Neural crest cell (in vitro differentiated cells): ENCODE data around the gene ELL. TPM values are rescaled to one million over a fixed set of nuclear protein-coding genes. Genes with fewer than 3 reads are reported as not detected.
A peak's percentile ranks its signal among the peaks of the same experiment; 100 is the strongest.

Experiments used
- DNase-seq: peaks from one replicate; pipeline ENCODE4 v3.0.0; 2021; ENCODE audit warnings: low read depth, mixed read lengths, low spot score
- H3K27ac Mint-ChIP-seq: one replicate; pipeline ENCODE4 v1.8.0; 2021; ENCODE audit warnings: mild to moderate bottlenecking, mixed read lengths; ENCODE audit not compliant: unreplicated experiment
- H3K27me3 Mint-ChIP-seq: 2 replicates; pipeline ENCODE4 v1.8.0; 2021; ENCODE audit warnings: low read depth, mild to moderate bottlenecking, mixed read lengths
- H3K36me3 Mint-ChIP-seq: 2 replicates; pipeline ENCODE4 v1.8.0; 2021; ENCODE audit warnings: low read depth, mild to moderate bottlenecking, mixed read lengths
- H3K4me1 Mint-ChIP-seq: 2 replicates; pipeline ENCODE4 v1.8.0; 2021; ENCODE audit warnings: mixed read lengths
- H3K4me3 Mint-ChIP-seq: one replicate; pipeline ENCODE4 v1.8.0; 2021; ENCODE audit warnings: mild to moderate bottlenecking, mixed read lengths
- H3K9me3 Mint-ChIP-seq: 2 replicates; pipeline ENCODE4 v1.8.0; 2021; ENCODE audit warnings: mixed read lengths
- CTCF ChIP-seq: fragments of 200-600 bp; sonication (generic); conservative IDR thresholded peaks from 2 replicates; pipeline ENCODE4 v1.5.0; 2021; ENCODE audit warnings: antibody characterized with exemption, mild to moderate bottlenecking
- long read RNA-seq: library from polyadenylated mRNA; unstranded; transcript quantifications from one replicate; pipeline ENCODE4 v2.0.0, GENCODE V29; 2020
- total RNA-seq: library from RNA; stranded (reverse); gene quantifications from 2 replicates; pipeline ENCODE4 v1.2.1, GENCODE V29; 2021

The ELL gene
- total RNA-seq: 11.1 and 14.2 TPM in 2 replicates
- long read RNA-seq: 0 reads

- TF ChIP-seq CTCF: no peak
- no peak for DNase-seq
- H3K9me3 Mint-ChIP-seq: no peaks in the 10 kb centered on the region
- peak within 1 kb of the TSS; percentile 93 for H3K27ac Mint-ChIP-seq
- H3K4me3 Mint-ChIP-seq: peak within 1 kb of the TSS; percentile 98
- no peaks in the 10 kb centered on the region for H3K27me3 Mint-ChIP-seq
- peaks cover 21% of the 10 kb centered on the region for H3K4me1 Mint-ChIP-seq
- H3K36me3 Mint-ChIP-seq: no peaks in the 10 kb centered on the region
These were observed at the start of gene ELL for GRCh38 chr19:18521692-18522123. TSS of gene ELL (minus strand) at chr19:18522070. CDS start at chr19:18522055, 15 bp downstream.

- Mint-ChIP-seq H3K27ac (no peak overlapping the region), H3K4me3 (peak overlapping the region; percentile 47), H3K4me1 (peaks cover 20% of the 10 kb centered on the region), H3K27me3 (no peaks in the 10 kb centered on the region), H3K36me3 (peaks cover 13% of the 10 kb centered on the region), H3K9me3 (no peaks in the 10 kb centered on the region)
- no peak for TF ChIP-seq CTCF
- DNase-seq: no peak
These were observed 46.5 kb upstream of the ELL start for GRCh38 chr19:18568367-18568766.

GRCh38 chr19:18566953-18567352 is 45.1 kb upstream of the ELL start:
- no peak overlapping the region for H3K4me3 Mint-ChIP-seq
- no peak for TF ChIP-seq CTCF
- H3K9me3 Mint-ChIP-seq: no peaks in the 10 kb centered on the region
- H3K27me3 Mint-ChIP-seq: no peaks in the 10 kb centered on the region
- no peak overlapping the region for H3K27ac Mint-ChIP-seq
- H3K36me3 Mint-ChIP-seq: peaks cover 9% of the 10 kb centered on the region
- H3K4me1 Mint-ChIP-seq: peaks cover 8% of the 10 kb centered on the region
- no peak for DNase-seq

- Mint-ChIP-seq H3K9me3 (no peaks in the 10 kb centered on the region), H3K36me3 (peaks cover 6% of the 10 kb centered on the region), H3K27ac (no peak overlapping the region), H3K4me3 (no peak overlapping the region), H3K27me3 (no peaks in the 10 kb centered on the region), H3K4me1 (peaks cover 13% of the 10 kb centered on the region)
- TF ChIP-seq CTCF: no peak
- no peak for DNase-seq
These were observed 40.2 kb upstream of the ELL start for GRCh38 chr19:18562086-18562485.

GRCh38 chr19:18559685-18560084 is 37.8 kb upstream of the ELL start:
- H3K27ac Mint-ChIP-seq: no peak overlapping the region
- no peaks in the 10 kb centered on the region for H3K27me3 Mint-ChIP-seq
- peak overlapping the region; percentile 93 for H3K4me3 Mint-ChIP-seq

More at GRCh38 chr19:18559685-18560084, 37.8 kb upstream of the ELL start:
- Mint-ChIP-seq H3K36me3 (peaks cover 3% of the 10 kb centered on the region), H3K9me3 (no peaks in the 10 kb centered on the region), H3K4me1 (peaks cover 13% of the 10 kb centered on the region)
- TF ChIP-seq CTCF: no peak
- no peak for DNase-seq
